Esophagus squamous epithelium (tissue), 4 donors: ENCODE results near the gene IL16.

Source experiments
- POLR2A ChIP-seq, 4 donors: fragments of 450-650 bp; IDR thresholded peaks; one replicate each; pipeline ENCODE4 v1.6.1; 2017; ENCODE audit warnings: antibody characterized with exemption in 4 of 4, mild to moderate bottlenecking in 4 of 4, moderate library complexity in 3 of 4
- TF ChIP-seq, protein P1 (sequence below), 6 experiments: fragments of 450-650 bp in 4 of 6; fragments of 200-600 bp in 2 of 6; sonication (generic) in 2 of 6; IDR thresholded peaks; one replicate each; pipeline ENCODE4 v1.5.1; 2016 to 2019; ENCODE audit warnings: antibody characterized with exemption in 6 of 6, mild to moderate bottlenecking in 4 of 6, moderate library complexity in 4 of 6

DNA sequence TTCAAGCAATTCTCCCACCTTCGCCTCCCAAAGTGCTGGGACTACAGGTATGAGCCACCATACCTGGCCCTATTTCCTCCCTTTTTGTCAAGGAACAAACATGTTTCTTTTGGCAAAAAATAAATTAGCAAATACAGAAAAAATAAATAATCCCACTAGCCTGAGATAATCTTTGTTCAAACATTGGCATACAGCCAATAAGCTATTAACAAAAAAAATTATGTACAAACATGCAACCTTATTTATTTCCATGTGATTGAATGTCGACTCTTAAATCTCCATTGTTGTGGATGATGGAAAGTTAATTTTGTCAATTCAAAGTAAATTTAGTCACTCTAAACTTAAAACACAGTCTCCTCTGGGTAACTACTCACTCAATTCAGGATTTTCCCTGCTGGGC, 18.3 kb upstream of the IL16 start:
- TF ChIP-seq, protein P1, sequence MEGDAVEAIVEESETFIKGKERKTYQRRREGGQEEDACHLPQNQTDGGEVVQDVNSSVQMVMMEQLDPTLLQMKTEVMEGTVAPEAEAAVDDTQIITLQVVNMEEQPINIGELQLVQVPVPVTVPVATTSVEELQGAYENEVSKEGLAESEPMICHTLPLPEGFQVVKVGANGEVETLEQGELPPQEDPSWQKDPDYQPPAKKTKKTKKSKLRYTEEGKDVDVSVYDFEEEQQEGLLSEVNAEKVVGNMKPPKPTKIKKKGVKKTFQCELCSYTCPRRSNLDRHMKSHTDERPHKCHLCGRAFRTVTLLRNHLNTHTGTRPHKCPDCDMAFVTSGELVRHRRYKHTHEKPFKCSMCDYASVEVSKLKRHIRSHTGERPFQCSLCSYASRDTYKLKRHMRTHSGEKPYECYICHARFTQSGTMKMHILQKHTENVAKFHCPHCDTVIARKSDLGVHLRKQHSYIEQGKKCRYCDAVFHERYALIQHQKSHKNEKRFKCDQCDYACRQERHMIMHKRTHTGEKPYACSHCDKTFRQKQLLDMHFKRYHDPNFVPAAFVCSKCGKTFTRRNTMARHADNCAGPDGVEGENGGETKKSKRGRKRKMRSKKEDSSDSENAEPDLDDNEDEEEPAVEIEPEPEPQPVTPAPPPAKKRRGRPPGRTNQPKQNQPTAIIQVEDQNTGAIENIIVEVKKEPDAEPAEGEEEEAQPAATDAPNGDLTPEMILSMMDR (IDR thresholded peaks at IDR 0.05) = no peak
- TF ChIP-seq POLR2A (IDR thresholded peaks at IDR 0.05) = no peak
